Stimulated activated CD8-positive, alpha-beta memory T cell treated with anti-CD3 and anti-CD28 coated beads, Interleukin-15, amount 100 ng/mL, for 24 hours (primary cell): ENCODE data around the gene VSIG10L2.
"Not testable (repeated sequence)": the region's sequence is repeated elsewhere in the genome, so short reads cannot be mapped to it uniquely, and the experiment has no call there.

ENCODE experiments used
- DNase-seq: peaks from one replicate; pipeline ENCODE4 v3.0.0-alpha.2; 2020; ENCODE audit warnings: low read depth

Gene VSIG10L2

DNA sequence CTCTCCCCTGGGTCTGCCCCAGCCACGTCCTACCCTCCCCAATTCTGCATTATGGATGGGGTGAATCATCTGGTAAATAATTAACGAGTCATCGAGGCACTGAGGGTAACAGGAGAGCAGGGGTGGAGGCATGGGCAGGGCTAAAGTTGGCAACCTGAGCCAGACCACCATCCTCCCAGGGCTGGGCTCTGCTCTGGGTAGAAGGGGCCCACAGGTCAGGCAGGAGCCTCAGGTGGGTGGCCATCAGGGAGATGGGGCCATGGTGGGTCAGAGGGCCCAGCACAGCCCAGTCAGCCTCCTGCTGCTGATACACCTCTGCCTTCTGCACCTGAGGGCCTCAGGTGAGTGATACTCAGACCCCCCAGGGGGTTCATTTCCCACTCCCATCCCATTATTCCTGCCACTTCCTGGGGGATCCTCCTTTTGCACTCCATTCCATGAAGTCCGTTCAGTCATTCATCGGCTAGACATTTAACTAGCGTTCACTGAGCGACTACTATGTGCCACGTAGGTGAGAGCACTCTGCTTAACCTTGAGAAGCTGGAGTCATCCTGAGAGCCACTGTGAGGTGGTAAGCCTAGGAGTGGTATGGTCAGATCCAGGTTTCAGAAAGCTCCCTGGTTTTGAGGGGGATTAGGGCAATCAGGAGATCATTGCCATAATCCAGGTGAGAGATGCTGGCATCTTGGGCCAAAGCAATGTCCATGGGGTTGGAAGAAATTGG, at the start of gene VSIG10L2:
TSS of gene VSIG10L2 (plus strand) at position 248 of the 724 bp plus-strand sequence. CDS start at position 260, 12 bp downstream.
- no peak for DNase-seq

DNA sequence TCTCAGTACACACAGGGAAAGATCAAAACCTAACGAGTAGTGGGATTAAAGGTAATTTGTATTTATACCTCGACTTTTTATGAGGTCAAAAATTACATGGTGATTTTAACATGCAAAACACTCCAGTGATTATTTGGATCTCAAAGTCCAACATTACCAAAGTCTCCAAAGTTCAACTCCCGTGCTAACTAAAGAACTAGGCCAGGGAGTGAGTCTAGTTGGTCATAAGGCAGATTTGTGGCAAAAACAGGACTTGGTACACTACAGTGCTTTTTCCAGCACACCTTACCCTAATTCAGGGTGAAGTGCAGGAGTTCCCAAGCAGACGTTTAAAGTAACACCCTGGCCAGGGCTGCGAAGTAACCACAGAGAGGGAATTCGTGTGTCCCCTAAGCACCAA, 44.0 kb upstream of the VSIG10L2 start:
- DNase-seq, result no peak

DNA sequence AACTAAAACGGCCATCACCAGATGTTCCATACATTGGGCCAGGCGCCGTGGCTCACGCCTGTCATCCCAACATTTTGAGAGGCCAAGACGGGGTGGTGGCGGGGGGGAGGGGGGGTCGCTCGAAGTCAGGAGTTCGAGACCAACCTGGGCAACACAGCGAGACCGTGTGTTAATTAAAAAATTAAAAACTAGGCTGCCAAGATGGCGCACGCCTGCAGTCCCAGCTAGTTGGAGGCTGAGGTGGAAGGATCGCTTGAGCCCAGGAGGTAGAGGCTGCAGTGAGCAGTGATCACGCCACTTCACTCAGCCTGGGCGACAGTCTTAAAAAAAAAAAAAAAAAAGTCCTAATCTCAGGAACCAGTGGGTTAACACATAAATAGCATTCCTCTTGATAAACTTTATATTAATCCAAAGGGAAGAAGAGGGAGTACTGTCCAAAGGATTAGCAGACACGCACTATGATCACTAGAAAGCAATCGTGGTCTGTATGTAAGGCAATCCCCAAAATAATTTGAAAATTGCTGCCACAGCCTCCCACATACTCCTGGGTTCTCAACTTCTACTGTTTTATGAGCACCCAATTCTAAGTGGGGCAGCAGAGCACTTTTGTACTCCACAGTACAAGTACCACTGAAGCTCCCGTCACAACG, 43.4 kb upstream of the VSIG10L2 start:
- DNase-seq, result no peak

DNA sequence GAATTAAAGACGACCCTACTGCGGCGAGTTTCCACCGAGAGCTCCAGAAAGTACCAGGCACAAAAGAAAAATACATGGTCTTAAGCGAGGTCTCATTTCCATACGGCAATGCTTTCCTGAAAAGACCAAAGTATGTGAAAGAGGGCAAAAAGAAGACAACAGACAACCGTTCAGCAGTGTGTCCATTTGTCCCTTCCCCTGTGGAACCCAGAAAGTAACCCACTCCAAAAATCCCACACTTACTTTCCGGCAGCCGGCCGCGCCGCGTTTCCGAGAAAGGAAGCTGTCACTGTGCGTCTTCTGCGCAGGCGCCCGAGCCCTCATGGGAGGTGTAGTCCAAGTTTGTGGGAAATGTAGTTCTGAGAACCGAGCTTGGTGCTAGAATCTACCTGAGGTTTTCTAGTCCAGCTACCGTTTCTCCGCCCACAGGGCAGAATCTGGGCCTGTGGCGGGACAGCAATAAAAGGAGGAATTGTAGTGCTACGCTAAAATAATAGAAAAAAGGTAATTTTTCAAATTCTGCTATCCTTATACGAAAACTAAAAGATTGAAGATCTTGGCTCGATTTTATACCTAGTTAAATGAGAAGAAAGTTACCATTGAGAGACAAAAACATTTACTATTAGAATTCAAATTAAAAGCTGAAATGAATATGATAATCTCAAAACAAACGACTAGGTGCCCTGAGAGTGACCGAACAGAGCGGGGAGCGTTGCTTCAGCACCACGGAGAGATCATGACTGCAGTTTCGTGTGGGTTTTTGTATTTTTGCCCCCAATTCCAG, 42.7 kb upstream of the VSIG10L2 start, which contains the start of gene PUS3:
TSS of gene PUS3 (minus strand) at position 280 of the 784 bp plus-strand sequence. CDS start 6,922 bp downstream, outside the sequence.
- peak; percentile 71 for DNase-seq

DNA sequence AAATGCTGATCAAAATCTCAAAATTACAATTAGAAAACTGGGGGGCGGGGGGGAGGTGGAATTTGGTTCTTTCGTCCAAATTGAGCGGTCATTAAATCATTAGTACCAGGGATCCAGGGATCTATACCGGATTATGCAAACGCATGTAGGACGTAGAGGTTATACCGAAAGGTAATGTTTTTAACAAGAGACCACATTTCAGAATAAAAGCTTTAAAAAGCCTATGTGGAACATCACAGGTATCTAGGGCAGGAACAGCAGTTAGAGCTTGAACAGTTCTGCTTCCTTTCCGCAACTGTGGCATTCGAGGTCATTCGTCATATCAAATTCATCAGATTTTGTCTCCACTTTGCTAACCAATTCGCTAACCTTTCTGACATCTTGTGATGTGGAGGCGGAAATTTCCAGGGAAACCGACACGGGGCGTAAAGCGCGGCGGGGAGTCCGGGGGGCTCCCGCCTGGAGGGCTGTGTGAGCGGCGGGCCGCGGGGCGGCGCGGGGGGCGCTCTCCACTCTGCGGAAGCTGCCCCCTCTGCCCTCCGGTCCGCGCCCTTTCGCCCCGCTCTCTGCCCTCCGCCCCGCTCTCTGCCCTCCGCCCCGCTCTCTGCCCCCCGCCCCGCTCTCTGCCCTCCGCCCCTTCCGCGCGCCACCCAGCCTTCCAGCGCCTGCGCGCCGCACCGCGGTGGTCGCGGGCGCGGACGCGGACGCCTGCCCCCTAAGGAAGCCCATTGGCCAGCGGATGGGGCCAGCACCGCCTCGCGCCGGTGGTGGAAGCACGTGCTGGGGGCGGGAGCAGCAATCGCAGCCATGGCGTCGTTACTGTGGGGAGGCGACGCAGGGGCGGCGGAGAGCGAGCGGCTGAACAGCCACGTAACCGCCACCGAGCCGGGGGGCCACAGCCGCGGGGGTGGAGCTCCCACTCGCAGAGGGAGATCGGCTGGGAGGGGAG, 41.9 kb upstream of the VSIG10L2 start, which contains the start of gene DDX25:
TSS of gene DDX25 (plus strand) at position 798 of the 949 bp plus-strand sequence. CDS start at position 808, 10 bp downstream.
- no peak for DNase-seq

DNA sequence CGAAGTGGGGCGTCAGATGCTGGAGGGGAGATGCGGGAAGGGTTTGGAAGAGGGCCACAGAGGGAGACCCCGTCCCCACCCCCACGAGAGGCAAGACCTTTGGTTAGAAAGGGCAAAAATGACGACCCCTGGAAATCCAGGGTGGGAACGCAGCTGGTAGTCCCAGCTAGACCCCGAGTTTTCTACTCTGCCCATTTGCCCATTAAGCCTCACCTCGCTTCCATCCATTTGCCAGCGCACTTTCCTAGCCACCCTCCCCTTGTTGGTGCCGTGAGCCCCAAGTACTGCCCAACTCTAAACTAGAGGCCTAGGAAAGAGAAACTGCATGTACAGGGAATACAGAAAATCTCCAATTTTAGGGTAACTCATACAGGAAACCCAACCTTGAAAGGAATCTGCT, 41.2 kb upstream of the VSIG10L2 start:
- no peak for DNase-seq

DNA sequence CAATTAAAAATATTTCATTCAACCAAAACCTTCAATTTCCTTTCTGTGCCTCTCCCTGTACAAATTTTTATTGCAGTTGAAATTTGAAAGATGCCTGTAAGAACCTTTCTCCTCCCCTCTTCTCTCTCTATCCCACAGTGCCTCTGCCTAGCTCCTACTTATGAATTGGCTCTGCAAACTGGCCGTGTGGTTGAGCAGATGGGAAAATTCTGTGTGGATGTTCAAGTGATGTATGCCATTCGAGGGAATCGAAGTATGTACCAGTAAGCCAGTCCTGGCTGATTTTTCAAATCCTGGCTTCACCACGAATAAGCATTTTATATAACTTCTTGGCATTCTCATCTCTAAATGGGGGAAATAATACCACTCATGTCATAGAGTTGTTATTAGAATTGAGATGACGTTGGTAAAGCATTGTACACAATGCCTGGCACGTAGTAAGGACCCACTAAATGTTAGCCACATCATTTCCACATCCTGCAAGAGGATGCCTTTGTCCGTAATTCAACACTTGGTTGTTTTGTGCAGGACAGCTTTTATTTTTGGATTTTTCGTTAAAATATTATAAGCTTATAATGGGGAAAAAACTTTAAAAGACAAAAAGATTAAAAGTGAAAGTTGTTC, 35.5 kb upstream of the VSIG10L2 start:
- DNase-seq, result no peak

DNA sequence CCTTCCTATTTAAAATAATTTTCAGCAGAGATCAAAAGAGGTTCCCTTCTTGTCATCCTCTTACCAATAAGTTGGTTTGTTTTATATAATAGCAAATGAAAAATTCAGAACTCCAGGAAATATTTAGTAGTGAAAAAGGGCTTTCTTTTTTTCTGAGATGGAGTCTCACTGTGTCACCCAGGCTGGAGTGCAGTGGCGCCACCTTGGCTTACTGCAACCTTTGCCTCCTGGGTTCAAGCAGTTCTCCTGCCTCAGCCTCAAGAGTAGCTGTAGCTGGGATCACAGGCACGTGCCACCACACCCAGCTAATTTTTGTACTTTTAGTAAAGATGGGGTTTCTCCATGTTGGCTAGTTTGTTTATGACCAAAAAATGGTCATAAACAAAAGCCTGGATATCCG, 31.2 kb upstream of the VSIG10L2 start:
- not testable (repeated sequence) for DNase-seq

DNA sequence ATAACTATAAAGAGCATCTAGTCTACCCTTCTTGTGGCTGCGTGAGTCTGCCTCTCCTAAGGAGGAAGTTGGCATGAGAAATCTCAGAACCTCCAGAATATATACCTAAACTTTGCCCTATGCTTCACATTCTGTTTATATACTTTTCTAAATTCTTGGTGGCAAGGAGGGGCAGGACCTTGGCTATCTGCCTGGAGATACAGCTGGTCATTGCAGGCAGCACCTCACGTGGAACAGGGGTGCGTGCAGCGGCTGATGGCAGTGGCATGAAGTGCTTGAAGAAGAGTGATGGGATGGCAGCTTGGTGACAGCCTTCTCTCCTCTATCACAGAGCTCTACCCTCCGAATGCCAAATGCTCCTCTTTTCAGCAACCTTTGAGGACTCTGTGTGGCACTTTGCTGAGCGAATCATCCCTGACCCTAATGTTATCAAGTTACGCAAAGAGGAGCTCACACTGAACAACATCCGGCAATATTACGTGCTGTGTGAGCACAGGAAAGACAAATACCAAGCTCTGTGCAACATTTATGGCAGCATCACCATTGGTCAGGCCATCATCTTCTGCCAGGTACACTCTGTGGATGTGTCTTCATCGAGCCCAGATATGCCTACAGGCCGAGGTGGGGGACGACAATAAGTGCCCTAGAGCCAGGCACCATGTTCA, 29.0 kb upstream of the VSIG10L2 start:
- DNase-seq, result no peak

DNA sequence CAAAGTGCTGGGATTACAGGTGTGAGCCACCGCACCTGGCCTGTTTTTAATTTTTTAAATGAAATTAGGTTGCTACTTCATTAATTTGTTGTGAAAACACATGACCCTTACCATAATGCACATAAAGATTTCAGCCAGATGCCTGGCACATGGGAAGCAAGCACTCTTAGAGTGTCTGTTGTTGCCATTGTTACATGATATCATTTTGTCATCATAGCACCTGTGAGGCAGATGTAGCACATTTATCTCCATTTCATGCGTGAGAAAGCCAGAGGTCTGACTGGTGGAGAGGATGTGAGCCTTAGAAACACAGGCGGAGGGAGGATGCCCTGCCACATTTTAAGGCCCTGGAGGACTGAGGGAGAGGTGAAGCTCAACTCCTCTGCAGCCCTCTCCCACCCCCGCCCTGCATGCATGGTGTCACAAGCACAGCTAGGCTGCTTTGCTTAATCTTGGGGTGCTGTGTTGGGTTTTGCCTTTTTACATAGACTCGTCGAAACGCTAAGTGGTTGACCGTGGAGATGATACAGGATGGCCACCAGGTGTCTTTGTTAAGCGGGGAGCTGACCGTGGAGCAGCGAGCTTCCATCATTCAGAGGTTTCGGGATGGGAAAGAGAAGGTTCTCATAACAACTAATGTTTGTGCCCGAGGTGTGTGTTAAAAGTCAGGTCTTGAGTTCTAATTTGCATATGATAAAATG, 27.6 kb upstream of the VSIG10L2 start:
- no peak for DNase-seq

DNA sequence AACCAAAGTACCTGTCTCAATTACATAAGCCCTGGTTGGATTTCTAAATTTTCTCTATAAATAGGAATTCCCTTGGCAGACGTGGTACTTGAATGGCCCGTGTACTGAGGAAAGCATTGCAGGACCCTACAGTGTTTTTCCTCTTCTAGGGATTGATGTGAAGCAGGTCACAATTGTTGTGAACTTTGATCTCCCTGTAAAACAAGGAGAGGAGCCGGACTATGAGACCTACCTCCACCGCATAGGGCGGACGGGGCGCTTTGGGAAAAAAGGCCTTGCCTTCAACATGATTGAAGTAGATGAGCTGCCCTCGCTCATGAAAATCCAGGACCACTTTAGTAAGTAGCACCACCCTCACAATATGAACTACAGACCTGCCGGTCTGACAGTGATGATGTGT, 24.8 kb upstream of the VSIG10L2 start:
- DNase-seq, result no peak

DNA sequence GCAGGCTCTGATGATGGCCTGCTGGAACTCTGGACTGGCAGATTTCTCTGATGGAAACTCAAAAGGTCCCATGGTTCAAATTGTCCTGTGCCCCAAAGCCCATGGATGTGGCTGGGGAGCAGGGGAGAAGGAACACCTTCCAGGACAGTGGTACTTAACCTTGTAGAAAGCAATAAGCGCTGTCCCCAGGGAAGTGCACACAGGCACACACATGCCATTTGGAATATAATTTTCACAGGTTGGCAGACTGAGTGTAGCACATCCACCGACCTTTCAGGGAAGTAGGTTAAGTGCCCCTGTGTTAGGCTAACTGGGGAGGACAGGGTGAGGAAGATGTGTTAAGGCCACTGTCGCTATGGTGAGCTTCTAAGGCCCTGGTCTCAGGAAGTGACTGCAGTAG, 23.7 kb upstream of the VSIG10L2 start:
- no peak for DNase-seq

DNA sequence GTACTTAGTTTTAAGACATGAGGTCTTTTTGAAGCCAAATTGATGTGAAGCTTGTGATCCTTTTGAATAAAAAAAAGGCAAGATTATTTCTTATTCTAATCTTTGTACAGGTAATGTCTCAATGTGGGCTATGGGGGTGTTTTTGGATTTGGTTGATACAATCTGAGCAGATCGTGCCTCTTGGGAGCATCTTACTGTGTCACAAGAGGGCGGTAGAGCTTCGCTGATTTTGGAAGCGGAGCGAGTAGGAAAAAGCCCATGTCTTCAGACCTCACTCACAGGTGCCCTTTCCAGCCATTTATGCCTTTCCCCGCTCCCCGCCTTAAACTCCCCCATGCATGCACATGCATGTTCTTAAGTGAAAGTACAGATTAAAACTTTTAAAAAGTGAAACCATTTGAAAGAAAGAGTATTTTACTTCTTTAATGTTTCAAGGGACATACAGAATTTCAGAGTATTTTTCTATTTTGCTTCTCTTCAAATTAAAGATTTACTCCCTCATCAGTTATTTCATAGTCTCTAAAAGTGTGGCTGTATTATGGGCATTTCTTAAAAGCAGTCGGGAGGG, 22.7 kb upstream of the VSIG10L2 start:
- DNase-seq, result no peak

DNA sequence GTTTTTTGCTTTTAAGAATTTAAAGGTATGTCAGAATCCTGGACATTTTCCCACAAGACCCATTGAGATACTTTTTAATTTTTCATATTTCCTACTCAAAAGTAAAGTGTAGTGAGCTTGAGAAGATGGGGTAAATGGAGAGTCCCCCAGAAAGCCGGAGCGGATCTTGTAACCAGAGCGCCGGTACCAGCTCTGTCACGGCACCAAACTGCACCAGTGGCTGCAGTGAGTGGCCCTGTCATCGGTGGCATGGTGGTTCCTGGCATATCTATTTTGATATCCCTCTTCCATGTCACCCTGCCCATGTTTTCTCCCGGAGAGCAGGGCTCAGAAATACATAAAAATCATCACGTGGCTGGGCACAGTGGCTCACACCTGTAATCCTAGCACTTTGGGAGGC, 22.2 kb upstream of the VSIG10L2 start:
- no peak for DNase-seq

DNA sequence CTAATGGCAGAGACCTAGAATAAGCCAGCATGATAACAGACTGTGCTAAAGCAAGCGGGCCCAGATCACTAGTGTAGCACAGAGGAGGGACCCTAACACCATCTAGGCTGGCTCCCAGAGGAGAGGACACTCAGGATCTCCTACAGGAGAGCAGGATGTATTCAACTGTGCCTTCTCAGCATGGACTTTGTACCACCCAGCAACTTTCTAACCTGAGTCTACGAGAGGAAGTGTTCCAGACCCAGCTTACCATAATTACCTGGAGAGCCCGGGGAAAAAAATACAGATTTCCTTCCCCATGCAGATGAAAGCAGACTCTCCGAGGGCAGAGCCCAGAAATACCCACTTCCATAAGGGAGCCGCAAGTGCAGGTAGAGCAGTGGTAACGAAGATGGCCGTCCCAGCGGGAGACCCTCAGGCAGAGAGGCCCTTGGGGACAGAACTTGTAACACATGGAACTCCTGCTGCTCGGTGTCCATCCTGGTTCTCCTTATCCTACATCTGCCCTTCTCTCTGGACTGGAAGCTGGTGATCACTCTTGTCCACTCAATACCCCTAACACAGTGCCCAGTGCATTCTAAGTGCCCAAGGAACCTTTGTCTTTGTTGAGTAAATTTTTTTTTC, 21.3 kb upstream of the VSIG10L2 start:
- no peak for DNase-seq

DNA sequence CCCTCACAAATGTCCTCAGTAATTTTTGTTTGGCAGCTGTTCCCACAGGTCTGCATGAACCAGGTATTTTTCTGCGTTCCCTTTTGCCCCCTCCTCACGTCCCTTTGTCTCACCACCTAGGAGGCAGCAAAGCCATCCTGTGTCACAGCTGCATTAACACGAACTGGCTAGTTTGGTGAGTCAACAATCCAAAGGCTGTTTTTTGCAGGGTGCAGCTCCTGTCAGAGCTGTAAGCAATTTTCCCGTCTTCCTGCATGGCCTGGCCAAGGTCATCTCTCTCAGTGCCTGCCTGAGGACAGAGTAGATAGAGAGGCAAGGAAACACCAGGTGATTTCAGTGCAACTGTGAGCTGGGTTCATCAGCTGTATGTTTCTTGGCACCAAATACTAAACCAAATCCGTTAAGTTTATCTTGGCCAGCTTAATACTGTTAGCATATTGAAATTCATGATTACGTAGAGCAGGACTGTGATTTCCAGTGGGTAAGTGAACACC, 20.6 kb upstream of the VSIG10L2 start:
- no peak for DNase-seq

DNA sequence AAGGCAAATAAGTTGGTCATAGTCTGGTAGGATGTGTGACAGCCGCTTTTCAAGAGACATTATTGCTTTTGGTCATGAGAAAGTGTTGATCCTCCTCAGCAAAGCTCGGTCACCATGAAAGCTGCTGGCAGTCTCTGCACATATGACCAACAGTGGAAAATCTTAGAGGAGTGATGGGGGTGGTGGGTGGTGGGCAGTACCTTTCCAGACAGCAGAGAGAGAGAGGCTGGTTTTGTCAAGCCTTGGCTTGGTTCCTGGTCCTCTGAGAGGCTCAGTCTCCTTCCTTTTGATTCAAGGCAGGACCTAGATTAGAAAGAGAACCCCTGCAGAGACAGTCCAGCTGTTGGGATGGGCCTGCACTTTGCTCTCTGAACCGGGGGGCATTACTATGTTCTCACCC, 20.0 kb upstream of the VSIG10L2 start:
- no peak for DNase-seq

DNA sequence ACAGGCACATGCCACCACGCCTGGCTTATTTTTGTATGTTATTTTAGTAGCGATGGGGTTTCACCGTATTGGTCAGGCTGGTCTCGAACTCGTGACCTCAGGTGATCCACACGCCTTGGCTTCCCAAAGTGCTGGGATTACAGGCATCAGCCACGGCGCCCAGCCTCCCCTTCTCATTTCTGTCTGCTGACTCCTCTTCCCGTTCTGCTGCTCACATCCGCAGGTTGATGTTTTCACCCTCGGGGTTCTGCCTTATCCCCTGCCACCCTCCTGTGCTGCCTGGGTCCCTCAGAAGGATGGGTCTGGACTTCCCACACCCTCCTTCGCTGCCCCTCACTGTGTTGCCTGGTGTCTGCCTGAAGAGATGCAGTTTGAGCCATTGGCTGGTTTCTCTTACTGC, 19.2 kb upstream of the VSIG10L2 start:
- no peak for DNase-seq
